ENCODE results near the gene S100A10. TPM values are rescaled to one million over a fixed set of nuclear protein-coding genes. Genes with fewer than 3 reads are reported as not detected.
A peak's percentile ranks its signal among the peaks of the same experiment; 100 is the strongest.

The S100A10 gene
- total RNA-seq (2021; fragmentation: NEBNext Ultra II Directional; extraction: Animal tissue kit (Norgen Biotek cat#: 25700)): 100 to 1,000 TPM; 390 to 518 (median 442) TPM
- long read RNA-seq, transcript S100A10-202 (3 exons, 1,202 nt): major isoform, 398 of 412 reads
- long read RNA-seq, partial matches to known transcripts: 11 of 412 reads
- long read RNA-seq, other reads (novel, unspliced or antisense): 3 of 412 reads

GRCh38 chr1:151993734-151994496 is at the start of gene S100A10:
TSS of gene S100A10 (minus strand) at chr1:151993859. CDS start at chr1:151986230, 7,629 bp downstream.
- peak; percentile 39 for DNase-seq
- Mint-ChIP-seq H3K27ac (peak within 1 kb of the TSS; percentile 99), H3K9me3 (no peaks in the 10 kb centered on the region), H3K36me3 (ENCODE audit: low read depth) (peaks cover 18% of the 10 kb centered on the region), H3K4me1 (ENCODE audit: low read depth) (peaks cover 74% of the 10 kb centered on the region), H3K4me3 (peak within 1 kb of the TSS; percentile 99), H3K27me3 (ENCODE audit: insufficient read depth) (peaks cover 7% of the 10 kb centered on the region)
- TF ChIP-seq CTCF (IDR thresholded peaks at IDR 0.05): no peak

GRCh38 chr1:152042030-152042429 is 48.4 kb upstream of the S100A10 start:
- no peak for TF ChIP-seq CTCF (IDR thresholded peaks at IDR 0.05)
- Mint-ChIP-seq H3K36me3 (ENCODE audit: low read depth) (no peaks in the 10 kb centered on the region), H3K27me3 (ENCODE audit: insufficient read depth) (no peaks in the 10 kb centered on the region; the same call in 1 of the 2 replicates), H3K27ac (no peak overlapping the region), H3K4me1 (ENCODE audit: low read depth) (peaks cover 5% of the 10 kb centered on the region), H3K9me3 (no peaks in the 10 kb centered on the region), H3K4me3 (no peak overlapping the region)
- DNase-seq: no peak

GRCh38 chr1:152039886-152040285 is 46.2 kb upstream of the S100A10 start:
- Mint-ChIP-seq H3K27me3 (ENCODE audit: insufficient read depth) (no peaks in the 10 kb centered on the region; the same call in 1 of the 2 replicates), H3K27ac (no peak overlapping the region), H3K36me3 (ENCODE audit: low read depth) (peaks cover 13% of the 10 kb centered on the region), H3K4me1 (ENCODE audit: low read depth) (peaks cover 9% of the 10 kb centered on the region), H3K9me3 (no peaks in the 10 kb centered on the region), H3K4me3 (no peak overlapping the region)
- no peak for DNase-seq
- TF ChIP-seq CTCF (IDR thresholded peaks at IDR 0.05): no peak

GRCh38 chr1:152039461-152039860 is 45.8 kb upstream of the S100A10 start:
- Mint-ChIP-seq H3K4me3 (no peak overlapping the region), H3K4me1 (ENCODE audit: low read depth) (peaks cover 13% of the 10 kb centered on the region), H3K9me3 (no peaks in the 10 kb centered on the region), H3K27ac (no peak overlapping the region), H3K36me3 (ENCODE audit: low read depth) (peaks cover 16% of the 10 kb centered on the region), H3K27me3 (ENCODE audit: insufficient read depth) (no peaks in the 10 kb centered on the region; the same call in 1 of the 2 replicates)
- TF ChIP-seq CTCF (IDR thresholded peaks at IDR 0.05): no peak
- no peak for DNase-seq

GRCh38 chr1:152038871-152039270 is 45.2 kb upstream of the S100A10 start:
- Mint-ChIP-seq H3K27me3 (ENCODE audit: insufficient read depth) (no peaks in the 10 kb centered on the region; the same call in 1 of the 2 replicates), H3K9me3 (no peaks in the 10 kb centered on the region), H3K27ac (no peak overlapping the region), H3K36me3 (ENCODE audit: low read depth) (peaks cover 21% of the 10 kb centered on the region), H3K4me3 (no peak overlapping the region), H3K4me1 (ENCODE audit: low read depth) (peaks cover 19% of the 10 kb centered on the region)
- DNase-seq: no peak
- TF ChIP-seq CTCF (IDR thresholded peaks at IDR 0.05): no peak

All from HFFc6 (cell line).